Uterus (tissue), 2 donors: Measurements from ENCODE around the gene CSGALNACT2.

ENCODE experiments used
- POLR2A ChIP-seq, 2 donors: fragments of 450-650 bp; IDR thresholded peaks; one replicate each; pipeline ENCODE4 v1.6.1; 2016; ENCODE audit warnings: antibody characterized with exemption in 2 of 2, mild to moderate bottlenecking in 1 of 2, moderate library complexity in 1 of 2
- TF ChIP-seq, protein P1 (sequence below), 4 experiments: fragments of 200-600 bp in 2 of 4; fragments of 450-650 bp in 2 of 4; sonication (generic) in 2 of 4; IDR thresholded peaks; one replicate each; pipeline ENCODE4 v1.5.1; 2016 to 2019; ENCODE audit warnings: antibody characterized with exemption in 4 of 4, mild to moderate bottlenecking in 2 of 4, moderate library complexity in 1 of 4

DNA sequence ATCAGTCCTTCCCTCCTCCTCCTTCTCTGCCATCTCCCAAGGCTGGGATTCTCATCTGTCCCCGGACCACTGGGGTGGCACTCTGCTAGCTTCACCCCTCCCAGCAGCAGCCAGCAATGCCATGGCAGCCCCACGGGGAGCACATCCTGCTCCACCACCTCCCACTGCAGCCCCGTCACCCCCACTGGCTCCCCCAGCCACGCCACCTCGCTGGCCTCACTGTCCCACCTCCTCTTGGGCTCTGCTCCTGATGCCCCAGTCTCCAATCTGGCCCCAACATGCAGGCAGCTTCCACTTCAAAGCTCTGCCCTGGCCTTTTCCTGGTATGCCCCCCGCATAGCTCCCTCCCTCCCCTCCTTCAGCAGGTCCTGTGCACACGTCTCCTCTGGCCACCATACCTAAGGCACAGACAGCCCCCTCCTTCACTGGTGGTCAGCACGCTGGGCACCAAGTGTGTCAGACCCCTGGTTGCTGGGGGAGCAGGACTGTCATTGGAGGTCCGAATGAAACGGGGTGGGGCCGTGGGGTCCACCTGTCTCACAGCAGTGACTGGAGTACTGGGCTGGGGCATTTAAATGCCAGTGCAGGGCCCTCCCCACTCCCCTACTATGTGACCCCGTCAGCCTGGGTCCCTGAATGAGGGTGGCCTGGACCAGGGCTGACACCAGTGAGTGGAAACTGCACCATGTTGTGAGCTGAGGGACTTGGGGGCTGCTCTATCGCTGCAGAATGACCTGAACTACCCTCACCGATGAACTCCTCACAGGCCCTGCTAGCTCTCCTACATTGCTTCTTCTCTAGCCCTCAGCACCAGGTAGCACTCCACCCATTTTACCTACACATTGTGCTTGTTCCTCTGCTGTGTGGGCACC lies 89.9 kb downstream of the CSGALNACT2 start:
- TF ChIP-seq, protein P1, sequence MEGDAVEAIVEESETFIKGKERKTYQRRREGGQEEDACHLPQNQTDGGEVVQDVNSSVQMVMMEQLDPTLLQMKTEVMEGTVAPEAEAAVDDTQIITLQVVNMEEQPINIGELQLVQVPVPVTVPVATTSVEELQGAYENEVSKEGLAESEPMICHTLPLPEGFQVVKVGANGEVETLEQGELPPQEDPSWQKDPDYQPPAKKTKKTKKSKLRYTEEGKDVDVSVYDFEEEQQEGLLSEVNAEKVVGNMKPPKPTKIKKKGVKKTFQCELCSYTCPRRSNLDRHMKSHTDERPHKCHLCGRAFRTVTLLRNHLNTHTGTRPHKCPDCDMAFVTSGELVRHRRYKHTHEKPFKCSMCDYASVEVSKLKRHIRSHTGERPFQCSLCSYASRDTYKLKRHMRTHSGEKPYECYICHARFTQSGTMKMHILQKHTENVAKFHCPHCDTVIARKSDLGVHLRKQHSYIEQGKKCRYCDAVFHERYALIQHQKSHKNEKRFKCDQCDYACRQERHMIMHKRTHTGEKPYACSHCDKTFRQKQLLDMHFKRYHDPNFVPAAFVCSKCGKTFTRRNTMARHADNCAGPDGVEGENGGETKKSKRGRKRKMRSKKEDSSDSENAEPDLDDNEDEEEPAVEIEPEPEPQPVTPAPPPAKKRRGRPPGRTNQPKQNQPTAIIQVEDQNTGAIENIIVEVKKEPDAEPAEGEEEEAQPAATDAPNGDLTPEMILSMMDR (IDR thresholded peaks at IDR 0.05), result no peak
- no peak for TF ChIP-seq POLR2A (IDR thresholded peaks at IDR 0.05)
